ENCODE measurements around the gene PVALB.
"Not testable (repeated sequence)": the region's sequence is repeated elsewhere in the genome, so short reads cannot be mapped to it uniquely, and the experiment has no call there.

PVALB gene

DNA sequence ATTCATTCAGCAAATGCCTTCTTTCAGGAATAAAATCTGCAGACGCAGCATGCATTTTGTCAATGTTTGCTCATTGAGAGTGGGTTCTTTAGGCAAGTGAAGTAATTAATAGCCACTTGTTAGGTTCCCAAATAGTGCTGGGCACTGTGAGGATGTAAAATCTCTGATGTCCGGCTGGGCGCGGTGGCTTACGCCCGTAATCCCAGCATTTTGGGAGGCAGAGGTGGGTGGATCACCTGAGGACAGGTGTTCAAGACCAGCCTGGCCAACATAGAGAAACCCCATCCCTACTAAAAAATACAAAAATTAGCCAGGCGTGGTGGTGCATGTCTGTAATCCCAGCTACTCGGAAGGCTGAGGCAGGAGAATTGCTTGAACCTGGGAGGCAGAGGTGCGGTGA, 62.0 kb downstream of the PVALB start:
- not testable (repeated sequence) for DNase-seq

- no peak for DNase-seq
Measured at GRCh38 chr22:36753916-36754315, 62.9 kb downstream of the PVALB start.

- no peak for DNase-seq
Measured at GRCh38 chr22:36753120-36753802, 63.6 kb downstream of the PVALB start.
